NCI-H2171 treated with DMSO at 0.1 percent for 48 hours (cell line): ENCODE measurements around the gene GNG13.

Source experiments
- DNase-seq: peaks from one replicate; lab custom pipeline; 2025; lab: John Stamatoyannopoulos, UW

GNG13 gene

GRCh38 chr16:794091-794822 lies 6.3 kb downstream of the GNG13 start:
- no peak for DNase-seq

DNA sequence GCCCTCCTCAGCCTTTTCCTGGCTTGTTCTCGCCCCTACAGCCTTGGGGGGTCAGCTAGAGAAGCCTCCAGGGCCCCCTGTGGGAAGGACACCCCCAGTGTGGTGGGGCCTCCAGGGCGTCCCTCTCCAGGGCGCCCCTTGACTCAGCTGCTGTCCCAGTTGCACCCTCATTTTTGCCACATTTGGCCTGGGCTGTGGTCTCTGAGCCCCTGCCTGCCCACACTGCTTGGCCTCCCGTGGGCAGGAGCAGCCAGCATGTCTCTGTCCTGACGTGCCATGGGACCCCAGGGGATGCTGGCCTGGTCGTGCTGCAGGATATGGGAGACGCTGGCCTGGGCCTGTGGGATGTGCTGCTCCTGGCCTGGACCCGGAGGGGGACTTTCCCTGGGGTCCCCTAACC lies 7.1 kb downstream of the GNG13 start:
- DNase-seq: no peak

DNA sequence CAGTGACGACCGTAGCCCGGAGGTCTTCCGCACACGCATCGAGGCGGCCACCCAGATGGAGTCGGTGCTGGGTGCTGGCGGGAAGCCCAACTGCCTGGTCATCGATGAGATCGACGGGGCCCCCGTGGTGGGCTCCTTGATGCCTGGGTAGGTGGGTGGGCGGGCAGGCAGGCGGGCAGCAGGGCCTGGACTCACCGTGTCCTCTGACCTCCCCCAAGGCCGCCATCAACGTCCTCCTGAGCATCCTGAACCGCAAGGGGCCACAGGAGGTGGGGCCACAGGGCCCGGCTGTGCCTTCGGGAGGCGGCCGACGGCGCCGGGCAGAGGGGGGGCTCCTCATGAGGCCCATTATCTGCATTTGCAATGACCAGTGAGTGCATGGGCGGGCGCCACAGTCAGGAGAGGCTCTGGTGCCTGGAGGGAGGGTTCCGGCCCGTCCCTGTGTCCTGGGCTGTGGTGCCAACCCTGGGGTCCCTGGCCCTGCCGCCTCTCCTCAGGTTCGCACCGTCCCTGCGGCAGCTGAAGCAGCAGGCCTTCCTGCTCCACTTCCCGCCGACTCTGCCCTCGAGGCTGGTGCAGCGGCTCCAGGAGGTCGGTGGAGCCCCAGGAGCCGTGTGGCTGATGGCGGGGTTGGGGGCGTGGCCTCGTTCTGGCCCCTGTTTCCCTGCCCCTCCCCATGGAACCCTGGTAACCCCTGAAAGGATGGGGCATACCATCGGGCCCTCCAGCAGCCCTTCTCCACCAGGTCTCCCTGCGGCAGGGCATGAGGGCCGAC lies 8.1 kb downstream of the GNG13 start:
- DNase-seq: no peak

- no peak for DNase-seq
These were observed 9.4 kb downstream of the GNG13 start for GRCh38 chr16:791131-791530.

GRCh38 chr16:790086-790485 lies 10.4 kb downstream of the GNG13 start:
- no peak for DNase-seq

DNA sequence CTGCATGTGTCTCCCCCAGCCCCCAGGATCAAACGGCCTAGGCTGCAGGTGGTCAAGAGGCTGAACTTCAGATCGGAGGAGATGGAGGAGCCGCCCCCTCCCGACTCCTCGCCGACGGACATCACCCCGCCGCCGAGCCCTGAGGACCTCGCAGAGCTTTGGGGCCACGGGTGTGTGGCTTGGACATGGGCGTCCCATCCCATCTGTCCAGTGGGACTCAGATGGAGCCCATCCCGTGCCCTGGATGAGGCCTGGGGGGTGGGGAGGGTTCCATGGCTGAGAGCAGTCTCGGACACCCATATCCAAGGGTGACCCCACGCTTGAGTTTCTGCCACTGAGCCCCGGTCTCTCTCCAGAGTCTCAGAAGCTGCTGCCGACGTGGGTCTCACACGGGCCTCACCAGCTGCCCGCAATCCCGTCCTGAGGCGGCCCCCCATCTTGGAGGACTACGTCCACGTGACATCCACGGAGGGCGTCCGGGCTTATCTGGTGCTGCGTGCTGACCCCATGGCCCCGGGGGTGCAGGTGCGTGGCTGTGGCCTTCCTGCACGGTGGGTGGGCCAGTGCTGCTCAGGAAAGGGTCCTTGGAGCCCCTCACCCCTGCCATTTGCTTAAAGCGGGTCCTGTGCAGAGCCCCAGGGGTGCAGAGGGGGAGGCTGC lies 11.2 kb downstream of the GNG13 start:
- DNase-seq: no peak

DNA sequence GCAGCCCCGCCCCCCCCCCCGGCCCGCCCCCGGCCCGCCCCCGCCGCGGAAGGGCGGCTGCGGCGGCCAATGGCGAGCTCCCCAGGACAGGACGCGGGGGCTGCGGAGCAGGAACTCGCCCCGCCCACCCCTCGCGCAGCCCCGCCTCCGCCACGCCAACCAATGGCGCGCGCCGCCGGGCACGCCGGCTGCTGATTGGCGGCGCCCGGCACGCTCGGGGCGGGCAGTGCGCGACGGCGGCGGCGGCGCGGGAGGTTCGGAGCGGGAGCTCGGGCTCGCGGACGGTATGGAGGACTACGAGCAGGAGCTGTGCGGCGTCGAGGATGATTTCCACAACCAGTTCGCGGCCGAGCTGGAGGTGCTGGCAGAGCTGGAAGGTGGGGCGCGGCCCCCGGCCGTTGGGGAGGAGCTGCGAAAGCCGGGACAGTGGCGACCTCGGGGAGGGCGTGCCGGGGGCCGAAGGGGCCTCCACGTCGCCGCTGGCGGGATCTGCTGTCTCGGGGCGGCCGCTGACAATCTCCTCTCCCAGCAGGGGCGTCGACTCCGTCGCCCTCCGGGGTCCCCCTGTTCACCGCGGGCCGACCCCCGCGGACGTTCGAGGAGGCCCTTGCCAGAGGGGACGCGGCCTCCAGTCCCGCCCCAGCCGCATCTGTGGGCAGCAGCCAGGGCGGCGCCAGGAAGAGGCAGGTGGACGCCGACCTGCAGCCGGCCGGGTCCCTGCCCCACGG lies 12.0 kb downstream of the GNG13 start, which contains the start of gene CHTF18:
TSS of gene CHTF18 (plus strand) at position 222 of the 728 bp plus-strand sequence. CDS start at position 287, 65 bp downstream.
- DNase-seq: peak; percentile 88

- DNase-seq: no peak
These were observed 12.5 kb downstream of the GNG13 start, which contains the start of gene RPUSD1 for GRCh38 chr16:787978-788398. TSS of gene RPUSD1 (minus strand) at chr16:788381. CDS start at chr16:787737, 644 bp downstream.

DNA sequence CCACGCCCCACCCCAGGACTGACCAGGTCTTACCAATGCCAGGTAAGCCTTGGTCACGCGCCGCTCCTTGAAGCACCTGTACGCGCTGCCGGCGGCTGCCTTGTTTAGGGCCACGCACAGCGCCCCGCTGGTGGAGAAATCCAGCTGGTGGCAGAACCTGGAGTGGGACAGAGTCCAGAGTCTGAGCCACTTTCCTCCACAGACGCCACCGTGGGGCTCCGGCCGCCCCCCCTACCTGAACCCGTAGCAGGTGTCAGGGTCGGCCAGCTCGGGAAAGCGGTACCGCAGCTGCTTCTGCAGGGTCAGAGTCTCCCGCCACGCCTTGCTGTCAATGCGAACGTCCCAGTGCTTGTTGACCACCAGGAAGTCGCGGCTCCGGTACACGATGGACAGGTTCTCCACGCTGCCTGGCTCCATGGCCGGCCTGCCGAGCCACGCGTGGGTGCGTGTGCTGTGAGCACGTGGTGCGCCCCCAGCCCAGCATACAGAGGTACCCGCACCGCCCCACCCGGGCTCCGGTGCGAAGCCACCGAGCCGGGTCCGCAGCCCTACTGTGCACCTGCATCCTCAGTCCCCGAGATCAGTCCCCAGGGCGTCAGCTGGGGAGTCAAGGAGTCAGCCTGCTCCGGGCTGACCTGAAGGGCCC lies 13.1 kb downstream of the GNG13 start:
- DNase-seq: no peak

GRCh38 chr16:785563-786535 lies 14.7 kb downstream of the GNG13 start:
- no peak for DNase-seq

GRCh38 chr16:784431-784830 lies 16.1 kb downstream of the GNG13 start:
- no peak for DNase-seq

GRCh38 chr16:783404-784161 lies 17.0 kb downstream of the GNG13 start:
- no peak for DNase-seq

DNA sequence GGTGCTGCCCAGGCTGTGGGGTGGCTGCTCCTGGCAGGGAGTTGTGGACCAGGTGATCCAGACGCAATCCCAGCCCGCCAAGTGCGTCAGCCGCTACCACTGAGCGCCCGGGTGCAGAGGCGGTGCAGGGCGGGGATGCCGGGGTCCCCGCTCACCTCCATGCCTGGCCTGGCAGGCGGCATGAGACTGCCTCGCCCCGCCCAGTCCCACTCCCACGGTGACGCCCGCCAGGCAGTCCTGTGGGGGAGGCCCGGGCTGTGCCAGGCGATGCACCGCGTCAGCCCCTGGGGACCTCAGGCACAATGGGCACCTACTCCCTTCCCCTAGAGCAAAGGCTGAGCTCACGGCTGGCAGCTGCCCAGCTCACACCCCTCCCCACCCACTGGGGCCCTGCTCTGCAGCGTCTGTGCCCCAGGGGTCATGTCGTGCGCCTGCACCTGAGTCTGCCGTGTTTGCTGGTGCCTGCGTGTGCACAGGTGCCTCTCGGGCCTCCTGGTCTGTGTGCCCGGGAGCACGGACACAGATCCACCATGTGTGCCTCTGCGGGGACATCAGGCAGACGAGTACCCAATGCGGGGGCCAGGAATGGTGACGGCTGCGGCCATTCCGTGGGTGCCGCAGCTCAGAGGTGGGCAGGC lies 17.6 kb downstream of the GNG13 start:
- DNase-seq: peak; percentile 89

- DNase-seq: peak; percentile 38
These were observed 18.3 kb downstream of the GNG13 start for GRCh38 chr16:782258-782657.

DNA sequence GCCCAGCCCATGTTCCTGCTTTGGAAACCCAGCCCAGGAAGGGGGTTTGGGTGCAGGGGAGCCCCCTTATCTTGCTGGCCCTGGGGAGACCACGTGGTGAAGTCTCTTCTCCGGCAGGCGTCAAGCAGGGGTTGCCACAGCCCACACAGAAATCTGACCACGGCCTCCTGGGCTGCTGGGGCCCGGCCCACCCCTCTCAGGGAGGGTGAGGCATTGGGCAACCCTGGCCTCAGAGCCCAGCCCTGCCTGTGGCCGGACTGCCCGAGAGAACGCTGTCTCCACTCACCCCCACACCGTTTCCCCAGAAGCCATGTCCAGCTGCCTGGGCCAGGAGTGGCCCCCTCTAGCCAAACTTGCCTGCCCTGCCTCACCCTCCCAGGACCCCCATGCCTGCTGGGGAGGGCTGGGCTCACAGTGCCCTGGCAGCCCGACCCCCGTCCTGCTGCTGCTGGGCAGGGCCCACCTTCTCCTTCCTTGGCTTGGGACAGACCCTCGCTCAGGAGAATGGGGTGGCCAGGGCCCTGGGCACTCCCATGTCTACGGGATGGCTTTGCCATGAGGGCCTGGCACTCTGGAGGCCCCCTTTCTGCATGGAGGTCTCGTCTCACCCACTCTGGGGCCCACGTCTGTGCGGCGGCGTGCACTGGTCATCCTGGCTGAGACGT lies 19.1 kb downstream of the GNG13 start:
- DNase-seq: no peak

- no peak for DNase-seq
These were observed 20.2 kb downstream of the GNG13 start for GRCh38 chr16:780296-780695.

DNA sequence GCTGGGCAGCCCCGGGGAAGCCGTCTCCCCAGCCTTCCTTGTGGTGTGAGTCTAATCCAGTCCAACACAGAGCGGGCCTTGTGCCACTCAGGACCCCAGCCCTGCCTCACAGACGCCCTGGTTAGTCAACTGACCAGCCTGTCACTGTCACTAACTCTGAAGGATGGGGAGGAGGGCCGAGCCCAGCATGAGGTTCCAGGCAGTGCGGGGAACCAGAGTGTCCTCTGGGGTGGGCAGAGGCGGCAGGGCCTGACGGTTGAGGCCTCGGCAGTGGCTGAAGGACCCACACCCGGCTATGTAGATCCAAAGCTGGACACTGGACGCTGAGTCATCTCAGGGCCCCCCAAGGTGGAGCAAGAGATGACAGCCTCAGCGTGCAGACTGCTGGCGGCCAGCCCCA lies 21.0 kb downstream of the GNG13 start:
- DNase-seq: no peak

DNA sequence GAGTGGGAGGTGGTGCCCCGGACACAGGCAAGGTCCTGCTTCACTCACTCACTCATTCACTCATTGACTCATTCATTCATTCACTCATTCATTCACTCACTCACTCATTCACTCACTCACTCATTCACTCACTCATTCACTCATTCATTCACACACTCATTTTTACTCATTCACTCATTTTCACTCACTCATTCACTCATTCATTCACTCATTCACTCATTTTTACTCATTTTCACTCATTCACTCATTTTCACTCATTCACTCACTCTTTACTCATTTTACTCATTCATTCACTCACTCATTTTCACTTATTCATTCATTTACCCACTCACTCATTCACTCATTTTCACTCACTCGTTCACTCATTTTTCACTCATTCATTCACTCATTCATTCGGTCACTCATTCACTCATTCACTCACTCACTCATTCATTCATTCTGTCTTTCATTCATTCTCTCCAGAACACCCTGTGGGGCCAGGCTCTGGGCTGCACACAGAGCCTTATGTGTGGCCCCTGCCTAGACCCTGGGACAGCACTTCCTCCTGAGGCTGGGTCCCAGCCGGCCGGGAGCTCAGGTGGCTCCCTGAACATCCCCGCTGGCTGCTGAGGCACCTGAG lies 21.5 kb downstream of the GNG13 start:
- DNase-seq: no peak
